ENCODE results near the gene GLRX5.
A peak's percentile ranks its signal among the peaks of the same experiment; 100 is the strongest.

GLRX5 gene

GRCh38 chr14:95519699-95520098 lies 15.2 kb upstream of the GLRX5 start:
- peak; percentile 57 to 73 for DNase-seq

DNA sequence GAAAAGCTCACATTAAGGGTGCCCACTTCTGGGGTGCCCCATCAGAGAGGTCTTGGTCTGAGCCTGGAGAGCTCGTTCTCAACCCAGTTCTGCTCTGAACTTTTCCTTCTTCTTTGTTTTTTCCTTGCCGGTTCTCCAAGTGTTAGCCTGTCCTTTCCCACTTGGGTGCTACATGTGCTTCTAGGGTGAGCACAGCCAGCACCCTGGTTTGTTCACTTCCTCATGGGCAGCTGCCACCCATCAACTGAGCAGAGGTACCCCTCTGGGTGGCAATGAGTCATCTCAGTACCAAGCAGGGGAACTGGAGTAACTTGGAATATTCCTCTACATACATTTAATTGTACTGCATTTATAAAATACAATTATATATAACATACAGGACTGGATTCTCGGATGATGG lies 14.5 kb upstream of the GLRX5 start:
- DNase-seq, result peak in 1 of 2 donors; percentile 43

DNA sequence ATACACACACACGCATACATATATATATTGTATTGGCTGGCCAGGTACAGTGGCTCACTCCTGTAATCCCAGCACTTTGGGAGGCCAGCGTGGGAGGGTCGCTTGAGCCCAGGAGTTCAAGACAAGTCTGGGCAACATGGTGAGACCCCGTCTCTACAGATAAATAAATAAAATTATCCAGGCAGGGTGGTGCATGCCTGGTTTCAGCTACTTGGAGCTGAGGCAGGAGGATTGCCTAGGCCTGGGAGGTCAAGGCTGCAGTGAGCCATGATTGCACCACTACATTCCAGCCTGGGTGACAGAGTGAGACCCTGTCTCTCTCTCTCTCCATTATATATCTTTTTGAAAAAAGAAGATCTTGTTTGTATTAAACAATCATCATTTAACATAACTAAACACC lies 13.8 kb upstream of the GLRX5 start:
- no peak for DNase-seq

GRCh38 chr14:95522116-95522515 lies 12.7 kb upstream of the GLRX5 start:
- DNase-seq, result no peak

DNA sequence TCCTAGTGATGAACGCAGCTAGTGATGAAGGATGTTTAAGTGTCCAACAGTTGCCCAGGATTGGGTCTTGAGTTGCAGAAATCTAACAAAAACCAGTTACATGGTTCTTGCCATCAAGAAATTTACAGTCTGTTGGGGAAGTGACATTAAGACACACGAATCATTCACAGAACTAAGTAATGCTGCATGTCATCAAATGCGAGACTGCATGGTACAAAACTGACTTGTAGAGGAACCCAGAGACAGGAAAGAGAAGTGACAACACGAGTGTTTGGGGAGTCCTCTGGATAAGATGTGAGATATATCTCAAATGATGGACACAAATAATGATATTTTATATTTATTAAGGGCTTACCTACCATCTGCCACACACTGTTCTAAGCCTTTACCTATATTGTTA lies 12.3 kb upstream of the GLRX5 start:
- no peak for DNase-seq

DNA sequence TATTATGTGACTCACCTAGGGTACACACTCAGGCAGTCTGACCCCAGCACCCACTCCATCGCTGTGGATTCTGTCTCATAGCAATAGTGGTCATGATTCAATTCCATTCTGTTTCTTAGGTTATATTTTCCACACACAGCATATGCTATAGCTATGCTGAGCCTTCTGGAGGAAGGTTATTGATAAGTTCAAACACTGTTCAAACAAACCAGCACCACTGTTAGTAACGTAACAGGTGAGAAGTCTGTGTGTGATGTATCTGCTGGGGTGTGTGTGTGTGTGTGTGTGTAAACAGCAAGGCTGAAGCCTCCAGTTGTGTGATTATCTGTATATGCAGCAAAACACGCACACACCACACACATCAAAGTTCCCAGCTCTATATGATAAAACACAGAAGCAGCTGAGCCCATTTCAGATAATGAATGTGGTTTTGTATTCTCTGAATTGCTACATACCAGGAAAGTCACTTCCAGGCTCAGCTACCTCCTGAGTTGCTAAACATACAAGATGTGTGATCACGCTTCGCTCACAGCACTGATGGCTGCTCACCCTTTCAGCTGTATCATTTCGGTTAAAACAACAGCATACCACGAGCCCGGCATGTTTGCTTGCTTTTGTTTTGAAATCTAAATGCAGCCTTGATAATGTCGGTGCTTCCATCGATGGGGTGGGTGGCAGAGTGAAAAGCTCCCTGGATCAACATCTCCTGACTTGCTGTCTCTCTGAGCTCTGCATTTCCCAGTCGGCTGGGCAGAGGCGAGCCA lies 11.6 kb upstream of the GLRX5 start:
- DNase-seq, result peak; percentile 64 to 76

DNA sequence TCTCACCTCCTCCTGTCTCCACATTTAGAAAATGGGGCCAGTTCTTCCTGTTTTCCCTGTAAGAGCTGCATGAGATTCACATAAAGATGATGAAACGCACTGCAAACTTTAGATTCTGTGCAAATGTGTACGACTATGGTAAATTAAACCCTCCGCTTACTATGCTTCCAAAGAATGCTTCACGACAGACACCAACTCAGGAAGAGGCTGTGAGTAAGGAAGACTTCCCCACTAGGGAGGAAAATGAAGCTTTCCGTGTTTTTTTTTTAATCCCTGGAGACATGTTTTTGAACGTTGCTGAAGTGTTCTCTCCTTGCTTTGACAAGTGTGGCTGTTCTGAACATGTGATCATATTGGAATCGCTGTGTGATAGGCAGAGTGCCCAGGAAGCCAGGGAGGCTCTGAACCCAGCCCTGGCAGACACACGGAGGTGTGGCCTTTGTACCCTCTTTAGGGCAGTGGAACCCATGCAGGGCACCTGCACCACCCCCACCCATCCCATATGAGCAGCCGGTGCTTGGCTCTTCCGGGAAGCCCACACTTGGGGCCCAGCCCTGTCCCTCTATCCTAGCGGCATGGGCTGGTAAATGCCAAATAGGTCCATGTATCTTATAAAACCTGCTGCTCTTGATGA lies 10.9 kb upstream of the GLRX5 start:
- peak; percentile 67 to 75 for DNase-seq

GRCh38 chr14:95524706-95525512 lies 9.9 kb upstream of the GLRX5 start:
- no peak for DNase-seq

GRCh38 chr14:95525999-95526398 lies 8.9 kb upstream of the GLRX5 start:
- no peak for DNase-seq

- DNase-seq, result no peak
Observed at GRCh38 chr14:95526483-95527386, 8.1 kb upstream of the GLRX5 start.

DNA sequence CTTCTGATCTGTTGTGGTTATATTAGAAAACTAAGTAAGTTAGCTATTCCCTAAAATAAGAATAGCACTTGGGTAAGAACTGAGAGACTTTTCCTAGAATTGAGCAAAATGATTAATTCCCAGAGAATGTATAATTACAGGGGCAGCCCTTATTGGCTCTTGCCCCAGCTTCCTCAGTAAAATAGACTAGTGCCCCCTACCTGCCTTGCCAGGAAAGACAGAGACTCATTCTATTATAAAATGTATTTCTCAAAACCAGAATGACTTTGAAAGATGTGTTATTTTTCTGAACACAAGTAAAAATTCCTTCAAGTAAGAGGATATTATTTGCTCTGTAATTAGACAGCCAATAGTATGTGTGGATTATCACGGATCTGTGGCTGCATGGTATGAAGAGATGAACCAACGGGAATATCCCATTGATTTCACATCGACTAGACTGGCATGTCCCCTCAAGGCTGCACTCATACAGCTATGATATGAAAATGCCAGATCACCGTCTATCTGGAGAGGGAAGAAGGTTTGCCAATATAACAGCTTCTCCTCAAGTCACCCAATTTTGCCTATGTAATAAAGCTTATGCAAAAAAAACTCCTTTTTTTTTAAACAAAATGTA lies 7.4 kb upstream of the GLRX5 start:
- DNase-seq, result peak; percentile 48 to 72

DNA sequence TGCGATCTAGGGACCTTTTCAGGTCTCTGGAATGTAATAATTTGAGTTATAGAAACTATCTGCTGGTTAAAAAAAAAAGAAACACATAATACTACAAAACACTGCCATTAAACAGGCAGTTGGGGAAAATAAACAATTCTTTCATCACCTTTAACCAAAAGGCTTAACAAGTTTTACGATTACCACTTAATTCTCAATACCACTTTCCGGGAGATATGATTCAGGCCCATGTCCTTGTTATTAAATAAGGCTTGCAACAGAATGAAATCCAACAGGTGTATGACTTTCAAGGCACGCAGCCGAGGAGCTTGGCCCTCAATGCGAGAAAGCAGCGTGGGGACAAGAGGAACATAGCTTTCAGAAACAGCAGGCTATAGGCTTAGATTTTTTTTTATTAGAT lies 5.6 kb upstream of the GLRX5 start:
- no peak for DNase-seq

GRCh38 chr14:95530473-95531276 lies 4.2 kb upstream of the GLRX5 start:
- DNase-seq, result no peak

DNA sequence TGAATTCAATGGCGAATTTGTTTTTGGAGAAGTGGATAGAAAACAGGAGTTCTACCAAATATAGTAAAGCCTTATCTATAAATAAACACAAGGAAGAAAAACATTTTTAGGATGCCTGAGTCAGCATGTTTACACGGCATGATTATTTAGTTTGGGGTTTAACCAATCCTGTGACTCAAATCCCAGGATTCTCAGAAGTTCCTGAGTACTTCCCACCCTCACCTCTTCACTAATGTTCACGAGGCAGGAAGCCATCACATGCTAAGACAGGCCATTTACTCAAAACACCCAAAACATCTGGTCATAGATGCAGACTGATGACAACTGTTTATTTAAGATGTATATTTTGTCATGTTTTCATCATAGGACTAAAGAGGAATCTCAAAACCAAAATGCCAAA lies 3.4 kb upstream of the GLRX5 start:
- DNase-seq, result no peak

DNA sequence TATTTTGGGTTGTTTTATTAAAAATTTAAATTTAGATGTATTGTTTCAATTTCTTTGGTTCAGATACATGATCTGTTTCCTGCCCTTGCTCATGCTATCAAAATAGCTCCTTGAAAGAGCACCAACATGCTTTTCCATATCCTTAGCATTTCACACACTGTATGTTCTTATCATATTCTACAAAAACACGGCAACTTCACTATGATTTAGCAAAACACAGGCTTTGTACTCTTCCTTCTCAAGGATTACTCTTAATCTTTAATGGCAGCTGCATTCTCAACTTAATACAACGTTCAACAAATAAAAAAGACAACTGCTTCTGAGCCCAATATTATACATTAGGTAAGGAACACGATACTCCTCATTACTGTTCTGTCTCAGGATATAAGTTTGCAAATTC lies 2.9 kb upstream of the GLRX5 start:
- DNase-seq, result no peak

DNA sequence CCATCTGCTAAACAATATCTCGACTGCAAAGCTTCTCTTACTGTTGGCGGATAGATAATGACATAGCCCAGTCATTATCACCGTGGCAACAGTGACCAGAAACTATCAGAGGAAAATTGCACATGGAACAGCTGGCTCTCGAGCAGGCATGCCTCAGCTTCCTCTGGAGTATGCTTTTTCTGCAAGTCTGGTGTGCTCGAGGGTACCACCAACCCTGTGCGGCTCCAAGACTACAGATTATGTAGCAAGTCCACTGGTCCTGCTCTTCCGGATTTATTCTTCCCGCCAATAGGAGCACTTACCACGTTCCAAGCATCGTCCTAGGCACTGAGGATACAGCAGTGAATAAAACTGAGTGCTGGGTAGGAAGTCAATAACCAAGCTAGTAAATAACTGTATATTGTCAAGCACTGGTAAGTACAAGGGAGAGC lies 1.4 kb upstream of the GLRX5 start:
- peak in 1 of 2 donors; percentile 20 for DNase-seq

DNA sequence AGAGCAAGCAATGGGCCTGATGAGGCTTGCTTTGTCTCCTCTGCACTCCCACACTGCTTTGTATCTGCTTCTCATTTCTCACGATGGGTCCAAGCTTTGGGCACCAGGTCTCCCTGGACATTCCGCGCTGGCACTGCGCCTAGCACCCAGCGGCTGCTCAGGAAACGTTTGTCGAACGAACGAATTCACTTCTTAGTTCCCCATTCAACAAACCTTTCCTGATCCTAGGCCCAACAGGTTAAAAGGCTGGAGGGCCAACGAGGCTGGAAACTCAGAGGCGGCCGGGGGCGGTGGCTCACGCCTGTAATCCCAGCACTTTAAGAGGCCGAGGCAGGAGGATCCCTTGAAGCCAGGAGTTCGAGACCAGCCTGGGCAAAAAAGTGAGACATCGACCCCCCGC lies 1.0 kb upstream of the GLRX5 start:
- no peak for DNase-seq

GRCh38 chr14:95535226-95536021 lies 574 bp downstream of the GLRX5 start:
- DNase-seq, result no peak

GRCh38 chr14:95536036-95536593 lies 1.3 kb downstream of the GLRX5 start:
- DNase-seq, result no peak

- no peak for DNase-seq
Observed at GRCh38 chr14:95536671-95537070, 1.8 kb downstream of the GLRX5 start.

Data from CD4-positive, alpha-beta T cell treated with Interferon alpha-2 for 1 hour (primary cell).